ENCODE data around the gene CD6.

GRCh38 chr11:60922906-60923305 lies 48.6 kb upstream of the CD6 start:
- TF ChIP-seq CTCF (IDR thresholded peaks at IDR 0.05; ENCODE audit: insufficient read depth, low read length) (no peak), POLR2AphosphoS5 (IDR thresholded peaks at IDR 0.05; ENCODE audit: low read depth) (no peak), GABPA (IDR thresholded peaks at IDR 0.05; ENCODE audit: low read depth) (no peak), REST (IDR thresholded peaks at IDR 0.05; ENCODE audit: insufficient replicate concordance, low read depth) (no peak), SPI1 (IDR thresholded peaks at IDR 0.05; ENCODE audit: borderline replicate concordance, low read depth) (no peak)

All from HL-60 (cell line).